Measurements from ENCODE around the gene SH3BGR.

DNA sequence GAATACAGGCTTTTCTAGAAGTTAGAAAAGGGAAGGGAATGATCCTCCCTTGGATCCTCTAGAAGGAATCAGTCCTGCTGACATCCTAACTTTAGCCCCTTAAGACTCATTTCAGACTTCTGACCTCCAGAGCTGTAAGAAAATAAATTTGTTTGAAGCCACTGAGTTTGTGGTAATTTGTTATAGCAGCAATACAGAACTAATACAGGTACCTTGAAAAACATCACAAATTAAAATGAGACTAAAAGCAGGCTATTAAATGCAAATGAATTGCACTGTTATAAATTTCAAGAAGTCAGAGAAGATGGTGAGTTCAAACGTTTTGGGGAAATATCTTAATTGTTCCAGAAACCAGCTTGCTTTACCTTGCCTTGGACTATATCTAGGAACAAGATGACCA is 12.5 kb upstream of the SH3BGR start:
- TF ChIP-seq, protein P1, sequence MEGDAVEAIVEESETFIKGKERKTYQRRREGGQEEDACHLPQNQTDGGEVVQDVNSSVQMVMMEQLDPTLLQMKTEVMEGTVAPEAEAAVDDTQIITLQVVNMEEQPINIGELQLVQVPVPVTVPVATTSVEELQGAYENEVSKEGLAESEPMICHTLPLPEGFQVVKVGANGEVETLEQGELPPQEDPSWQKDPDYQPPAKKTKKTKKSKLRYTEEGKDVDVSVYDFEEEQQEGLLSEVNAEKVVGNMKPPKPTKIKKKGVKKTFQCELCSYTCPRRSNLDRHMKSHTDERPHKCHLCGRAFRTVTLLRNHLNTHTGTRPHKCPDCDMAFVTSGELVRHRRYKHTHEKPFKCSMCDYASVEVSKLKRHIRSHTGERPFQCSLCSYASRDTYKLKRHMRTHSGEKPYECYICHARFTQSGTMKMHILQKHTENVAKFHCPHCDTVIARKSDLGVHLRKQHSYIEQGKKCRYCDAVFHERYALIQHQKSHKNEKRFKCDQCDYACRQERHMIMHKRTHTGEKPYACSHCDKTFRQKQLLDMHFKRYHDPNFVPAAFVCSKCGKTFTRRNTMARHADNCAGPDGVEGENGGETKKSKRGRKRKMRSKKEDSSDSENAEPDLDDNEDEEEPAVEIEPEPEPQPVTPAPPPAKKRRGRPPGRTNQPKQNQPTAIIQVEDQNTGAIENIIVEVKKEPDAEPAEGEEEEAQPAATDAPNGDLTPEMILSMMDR (IDR thresholded peaks at IDR 0.05): no peak
- TF ChIP-seq POLR2A (IDR thresholded peaks at IDR 0.05) (no peak), POLR2AphosphoS5 (IDR thresholded peaks at IDR 0.05) (no peak)

All from breast epithelium (tissue), 3 donors.